Suppressor macrophage treated with lipopolysaccharide for 4 hours (primary cell): ENCODE data around the gene SAMD14.
"Not testable (repeated sequence)": the region's sequence is repeated elsewhere in the genome, so short reads cannot be mapped to it uniquely, and the experiment has no call there.

Experiments used
- DNase-seq: peaks from one replicate; pipeline ENCODE4 v3.0.0-alpha.2; 2020

SAMD14 gene

GRCh38 chr17:50070908-50071680 is 58.9 kb downstream of the SAMD14 start:
- DNase-seq: no peak

GRCh38 chr17:50067996-50068395 is 62.0 kb downstream of the SAMD14 start:
- DNase-seq: no peak

- DNase-seq: no peak
These were observed 63.0 kb downstream of the SAMD14 start for GRCh38 chr17:50066995-50067394.

- DNase-seq: no peak
These were observed 64.9 kb downstream of the SAMD14 start for GRCh38 chr17:50065056-50065455.

GRCh38 chr17:50064253-50065001 is 65.5 kb downstream of the SAMD14 start:
- peak; percentile 78 for DNase-seq

GRCh38 chr17:50063561-50064252 is 66.3 kb downstream of the SAMD14 start:
- DNase-seq: no peak

- DNase-seq: no peak
These were observed 67.4 kb downstream of the SAMD14 start for GRCh38 chr17:50062293-50063243.

GRCh38 chr17:50061713-50062045 is 68.3 kb downstream of the SAMD14 start:
- DNase-seq: not testable (repeated sequence)

- no peak for DNase-seq
These were observed 68.8 kb downstream of the SAMD14 start for GRCh38 chr17:50060951-50061712.
